OCI-LY1 (cell line): Measurements from ENCODE around the gene GUSB.

Source experiments
- H2AFZ ChIP-seq: fragments of 200-600 bp; sonication (generic), shearing (Covaris generic); 2 replicates; pipeline ENCODE4 v1.6.0; 2014; ENCODE audit warnings: antibody characterized with exemption, mild to moderate bottlenecking, low read length
- H3F3A ChIP-seq: fragments of 200-600 bp; sonication (generic), shearing (Covaris generic); 2 replicates; pipeline ENCODE4 v1.6.0; 2014; ENCODE audit warnings: mild to moderate bottlenecking, antibody characterized with exemption, low read length, moderate library complexity; ENCODE audit not compliant: insufficient read depth
- H3K27ac ChIP-seq: fragments of 200-600 bp; sonication (generic); 2 replicates; pipeline ENCODE4 v1.5.1; 2014; ENCODE audit warnings: low read length, mixed run types, mild to moderate bottlenecking, low read depth; ENCODE audit not compliant: poor library complexity, severe bottlenecking
- H3K27me3 ChIP-seq: fragments of 200-600 bp; sonication (generic); 2 replicates; pipeline ENCODE4 v1.6.0; 2014; ENCODE audit warnings: antibody characterized with exemption, mild to moderate bottlenecking, low read length, moderate library complexity; ENCODE audit not compliant: insufficient read depth
- H3K36me3 ChIP-seq: fragments of 200-600 bp; sonication (generic); 2 replicates; pipeline ENCODE4 v1.6.1; 2014; ENCODE audit warnings: mild to moderate bottlenecking, antibody characterized with exemption, low read length, moderate library complexity, mixed read lengths; ENCODE audit not compliant: insufficient read depth
- H3K4me1 ChIP-seq: fragments of 200-600 bp; sonication (generic); 2 replicates; pipeline ENCODE4 v1.5.1; 2014; ENCODE audit warnings: mild to moderate bottlenecking, low read length, moderate library complexity; ENCODE audit not compliant: insufficient read depth, severe bottlenecking
- H3K4me2 ChIP-seq: fragments of 200-600 bp; sonication (generic), shearing (Covaris generic); 2 replicates; pipeline ENCODE4 v1.6.1; 2014; ENCODE audit warnings: low read length
- H3K4me3 ChIP-seq: fragments of 200-600 bp; sonication (generic); 2 replicates; pipeline ENCODE4 v1.5.1; 2014; ENCODE audit warnings: low read length, low read depth, mild to moderate bottlenecking, mixed read lengths; ENCODE audit not compliant: poor library complexity, severe bottlenecking
- H3K79me2 ChIP-seq: fragments of 200-600 bp; shearing (Covaris generic); 2 replicates; pipeline ENCODE4 v1.6.1; 2016; ENCODE audit warnings: mixed run types, low read length, mixed read lengths; ENCODE audit not compliant: insufficient read depth
- H3K9ac ChIP-seq: fragments of 200-600 bp; sonication (generic), shearing (Covaris generic); 2 replicates; pipeline ENCODE4 v1.6.1; 2014; ENCODE audit warnings: mild to moderate bottlenecking, low read length, mixed read lengths
- H3K9me2 ChIP-seq: fragments of 200-600 bp; sonication (generic), shearing (Covaris generic); 2 replicates; pipeline ENCODE4 v1.6.1; 2014; ENCODE audit warnings: low read depth, mild to moderate bottlenecking, low read length, mixed read lengths
- H3K9me3 ChIP-seq: fragments of 200-600 bp; shearing (Covaris generic); 2 replicates; pipeline ENCODE4 v1.6.1; 2014; ENCODE audit warnings: low read length, mixed read lengths
- H4K20me1 ChIP-seq: fragments of 200-600 bp; sonication (generic), shearing (Covaris generic); 2 replicates; pipeline ENCODE4 v1.6.0; 2016; ENCODE audit warnings: mild to moderate bottlenecking, low read length; ENCODE audit not compliant: insufficient read depth
- EZH2 ChIP-seq: fragments of 200-600 bp; sonication (generic), shearing (Covaris generic); IDR thresholded peaks from 2 replicates; pipeline ENCODE4 v1.8.0; 2017; ENCODE audit warnings: borderline replicate concordance, mixed run types, mild to moderate bottlenecking, antibody characterized with exemption, low read length, moderate library complexity, mixed read lengths
- TF ChIP-seq, protein P1 (sequence below): fragments of 200-600 bp; sonication (generic), shearing (Covaris generic); IDR thresholded peaks from 2 replicates; pipeline ENCODE4 v1.5.1; 2017; ENCODE audit warnings: mild to moderate bottlenecking, antibody characterized with exemption, low read length, moderate library complexity, mixed read lengths

The GUSB gene

GRCh38 chr7:65972976-65973375 is 9.0 kb downstream of the GUSB start:
- Histone ChIP-seq H3K27me3 (no peaks in the 10 kb centered on the region), H3K9me2 (no peaks in the 10 kb centered on the region), H3K36me3 (peaks cover 88% of the 10 kb centered on the region), H3F3A (no peaks in the 10 kb centered on the region), H3K4me2 (no peak overlapping the region), H3K79me2 (no peaks in the 10 kb centered on the region), H3K9me3 (no peaks in the 10 kb centered on the region), H3K27ac (no peak overlapping the region), H3K4me3 (no peak overlapping the region), H3K4me1 (no peaks in the 10 kb centered on the region), H3K9ac (no peak overlapping the region), H2AFZ (no peak overlapping the region), H4K20me1 (no peaks in the 10 kb centered on the region)
- TF ChIP-seq, protein P1, sequence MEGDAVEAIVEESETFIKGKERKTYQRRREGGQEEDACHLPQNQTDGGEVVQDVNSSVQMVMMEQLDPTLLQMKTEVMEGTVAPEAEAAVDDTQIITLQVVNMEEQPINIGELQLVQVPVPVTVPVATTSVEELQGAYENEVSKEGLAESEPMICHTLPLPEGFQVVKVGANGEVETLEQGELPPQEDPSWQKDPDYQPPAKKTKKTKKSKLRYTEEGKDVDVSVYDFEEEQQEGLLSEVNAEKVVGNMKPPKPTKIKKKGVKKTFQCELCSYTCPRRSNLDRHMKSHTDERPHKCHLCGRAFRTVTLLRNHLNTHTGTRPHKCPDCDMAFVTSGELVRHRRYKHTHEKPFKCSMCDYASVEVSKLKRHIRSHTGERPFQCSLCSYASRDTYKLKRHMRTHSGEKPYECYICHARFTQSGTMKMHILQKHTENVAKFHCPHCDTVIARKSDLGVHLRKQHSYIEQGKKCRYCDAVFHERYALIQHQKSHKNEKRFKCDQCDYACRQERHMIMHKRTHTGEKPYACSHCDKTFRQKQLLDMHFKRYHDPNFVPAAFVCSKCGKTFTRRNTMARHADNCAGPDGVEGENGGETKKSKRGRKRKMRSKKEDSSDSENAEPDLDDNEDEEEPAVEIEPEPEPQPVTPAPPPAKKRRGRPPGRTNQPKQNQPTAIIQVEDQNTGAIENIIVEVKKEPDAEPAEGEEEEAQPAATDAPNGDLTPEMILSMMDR = no peak
- no peak for TF ChIP-seq EZH2

- H3K36me3 ChIP-seq = peaks cover 100% of the 10 kb centered on the region
Measured at GRCh38 chr7:65971021-65971420, 11.0 kb downstream of the GUSB start.

GRCh38 chr7:65968256-65969185 is 13.5 kb downstream of the GUSB start:
- Histone ChIP-seq H3K9ac (no peak overlapping the region), H2AFZ (no peak overlapping the region), H3K27me3 (no peaks in the 10 kb centered on the region), H3F3A (no peaks in the 10 kb centered on the region), H3K79me2 (no peaks in the 10 kb centered on the region), H3K9me2 (no peaks in the 10 kb centered on the region), H3K9me3 (no peaks in the 10 kb centered on the region), H3K4me1 (no peaks in the 10 kb centered on the region), H3K27ac (no peak overlapping the region), H3K4me3 (no peak overlapping the region), H4K20me1 (no peaks in the 10 kb centered on the region), H3K36me3 (peaks cover 99% of the 10 kb centered on the region), H3K4me2 (no peak overlapping the region)
- no peak for TF ChIP-seq EZH2
- TF ChIP-seq, protein P1 = no peak

More at GRCh38 chr7:65971021-65971420, 11.0 kb downstream of the GUSB start:
- Histone ChIP-seq H3K4me1 (no peaks in the 10 kb centered on the region), H3K79me2 (no peaks in the 10 kb centered on the region), H3K9me3 (no peaks in the 10 kb centered on the region), H3K27me3 (no peaks in the 10 kb centered on the region), H2AFZ (no peak overlapping the region), H3K4me2 (no peak overlapping the region), H3K9me2 (no peaks in the 10 kb centered on the region), H3K27ac (no peak overlapping the region), H3K4me3 (no peak overlapping the region), H3K9ac (no peak overlapping the region), H4K20me1 (no peaks in the 10 kb centered on the region), H3F3A (no peaks in the 10 kb centered on the region)
- no peak for TF ChIP-seq EZH2
- TF ChIP-seq, protein P1 = no peak
